K562 (cell line): Measurements from ENCODE around the gene RALY. TPM values are rescaled to one million over a fixed set of nuclear protein-coding genes. Genes with fewer than 3 reads are reported as not detected.

Experiments
- ATAC-seq: fragments of 200-7000 bp; cut with Tn5 transposase; 3 replicates; pipeline ENCODE4 v1.9.1; 2020; ENCODE audit warnings: moderate library complexity
- BruUV-seq: library from RNA; stranded (reverse); fragments of 400-500 nt; replicated peaks from 2 replicates; lab custom pipeline; 2021; lab: Mats Ljungman, UMichigan
- CTCF ChIA-PET: fragments of 300-600 bp; formaldehyde crosslinking; extraction: SDS; loops from one replicate; lab custom pipeline; 2021; ENCODE audit warnings: low intra/inter-chr PET ratio; lab: Yijun Ruan, JAX
- POLR2A ChIA-PET: fragments of 300-600, 350-650 bp; sonication (Branson Sonifier 250); formaldehyde crosslinking; extraction: SDS; loops from one replicate; lab custom pipeline; 2021; ENCODE audit warnings: antibody characterized with exemption, inconsistent platforms; lab: Yijun Ruan, JAX
- DNase-seq, 4 experiments: peaks; one replicate each; pipeline versions ENCODE4 v3.0.0 to v3.0.0-alpha.2; 2011 to 2018; ENCODE audit warnings: low spot score in 3 of 4, mixed read lengths in 3 of 4; ENCODE audit errors: extremely low read depth in 1 of 4
- FAIRE-seq: peaks from 2 replicates; lab custom pipeline; 2011; peaks lifted over from hg19 to GRCh38; lab: Jason Lieb, UNC
- H2AFZ ChIP-seq: 2 replicates; pipeline ENCODE4 v1.6.0; 2011; ENCODE audit warnings: low read depth, low read length, control low read depth, inconsistent platforms
- H3K27ac ChIP-seq: fragments of 200-600 bp; 3 replicates; pipeline ENCODE4 v1.8.0; 2011; ENCODE audit warnings: low read depth, mild to moderate bottlenecking, control low read depth, inconsistent platforms, low read length, moderate library complexity, mixed read lengths; ENCODE audit errors: extremely low read depth
- H3K27me3 ChIP-seq, 2 experiments: fragments of 300-600 bp in 1 of 2; 2 replicates in 1 of 2; 3 replicates in 1 of 2; pipeline versions ENCODE4 v1.6.0 to v1.8.0; 2011; ENCODE audit warnings: inconsistent platforms in 2 of 2, low read length in 2 of 2, mild to moderate bottlenecking in 1 of 2, mixed read lengths in 1 of 2, moderate library complexity in 1 of 2; ENCODE audit not compliant: control insufficient read depth in 2 of 2, insufficient read depth in 2 of 2
- H3K36me3 ChIP-seq: fragments of 300-600 bp; 3 replicates; pipeline ENCODE4 v1.8.0; 2011; ENCODE audit warnings: mild to moderate bottlenecking, low read length, inconsistent platforms; ENCODE audit not compliant: control insufficient read depth, insufficient read depth
- H3K4me1 ChIP-seq, 2 experiments: fragments of 200-600 bp in 1 of 2; replicated peaks in 1 of 2; 2 replicates in 1 of 2; 3 replicates in 1 of 2; pipeline versions ENCODE4 v1.5.1 to v1.8.0; 2011; ENCODE audit warnings: inconsistent platforms in 2 of 2, low read length in 2 of 2, mild to moderate bottlenecking in 1 of 2, mixed read lengths in 1 of 2, moderate library complexity in 1 of 2; ENCODE audit not compliant: control insufficient read depth in 2 of 2, insufficient read depth in 2 of 2
- H3K4me2 ChIP-seq: 2 replicates; pipeline ENCODE4 v1.6.1; 2011; ENCODE audit warnings: low read length, control low read depth, inconsistent platforms, mixed read lengths; ENCODE audit not compliant: insufficient read depth
- H3K4me3 ChIP-seq: fragments of 200-600 bp; sonication (generic), shearing (Covaris generic); 2 replicates; pipeline ENCODE4 v1.5.1; 2016; ENCODE audit warnings: control low read depth, inconsistent platforms
- H3K79me2 ChIP-seq: fragments of 200-600 bp; 3 replicates; pipeline ENCODE4 v1.8.0; 2011; ENCODE audit warnings: low read length, inconsistent platforms; ENCODE audit not compliant: control insufficient read depth, insufficient read depth
- H3K9ac ChIP-seq, 2 experiments: 2 replicates each; pipeline versions ENCODE4 v1.6.0 to v1.6.1; 2011; ENCODE audit warnings: low read depth in 2 of 2, low read length in 2 of 2, control low read depth in 1 of 2, inconsistent platforms in 1 of 2, mild to moderate bottlenecking in 1 of 2, mixed read lengths in 1 of 2; ENCODE audit not compliant: insufficient read depth in 1 of 2
- H3K9me1 ChIP-seq: one replicate; pipeline ENCODE4 v1.6.0; 2011; ENCODE audit warnings: inconsistent platforms, mild to moderate bottlenecking, low read length, moderate library complexity; ENCODE audit not compliant: control insufficient read depth, insufficient read depth
- H3K9me3 ChIP-seq: replicated peaks from 2 replicates; pipeline ENCODE4 v1.5.1; 2011; ENCODE audit warnings: low read depth, low read length, inconsistent platforms; ENCODE audit not compliant: control insufficient read depth, insufficient read depth
- H4K20me1 ChIP-seq: replicated peaks from 2 replicates; pipeline ENCODE4 v1.6.1; 2011; ENCODE audit warnings: low read length, inconsistent platforms, mixed read lengths; ENCODE audit not compliant: control insufficient read depth, insufficient read depth
- GABPB1 ChIP-seq: sonication (generic); formaldehyde crosslinking; IDR thresholded peaks from 2 replicates; pipeline ENCODE4 v1.8.0; 2022; ENCODE audit warnings: mild to moderate bottlenecking, missing genetic modification reagents
- PHF21A ChIP-seq: fragments of 450-650 bp; IDR thresholded peaks from 2 replicates; pipeline ENCODE4 v1.6.1; 2017; ENCODE audit warnings: low read depth, borderline replicate concordance
- ZNF253 ChIP-seq: fragments of 250-450 bp; sonication (Bioruptor Pico); conservative IDR thresholded peaks from 2 replicates; pipeline ENCODE4 v1.6.1; 2021; ENCODE audit warnings: mild to moderate bottlenecking
- ZNF584 ChIP-seq: fragments of 200-800 bp; sonication (Bioruptor generic); IDR thresholded peaks from 2 replicates; pipeline ENCODE4 v1.6.1; 2016; ENCODE audit warnings: low read depth, mild to moderate bottlenecking, missing genetic modification characterization, missing compliant biosample characterization
- WGBS: fragments of 100-300 bp; shearing (Covaris generic); methylation state at CpG from one replicate; pipeline ENCODE4 v1.1.6; 2016; ENCODE audit warnings: low coverage, mixed read lengths; ENCODE audit not compliant: insufficient coverage; ENCODE audit errors: missing lambda C conversion rate; 5-methylcytosine and 5-hydroxymethylcytosine counted together
- in situ Hi-C: fragments of 300-500 bp; cut with MboI; formaldehyde crosslinking; loops from 4 replicates; pipeline ENCODE4 v1.15.0; 2018; ENCODE audit warnings: inconsistent platforms, mixed read lengths
- intact Hi-C: fragments of 100-400 bp; cut with micrococcal nuclease; formaldehyde crosslinking; loops from 2 replicates; pipeline ENCODE4 v1.14.2; 2022
- polyA plus RNA-seq, 8 experiments: library from polyadenylated mRNA; depleted of rRNA in 4 of 8; stranded (reverse) in 5 of 8; unstranded in 3 of 8; fragments of >200 nt; fragmentation: Nextera tagmentation in 2 of 8; fragmentation: Illumina TruSeq in 1 of 8; extraction: Ambion mirVana in 2 of 8; extraction: Trizol in 1 of 8; gene quantifications; 2 replicates each; pipeline versions ENCODE4 v1.2.1 to v1.2.3, GENCODE V29; 2011 to 2014; ENCODE audit warnings: inconsistent platforms in 1 of 8, missing spikeins in 1 of 8
- total RNA-seq, 7 experiments: library from RNA; depleted of rRNA in 6 of 7; stranded (reverse); fragments of >200 nt in 6 of 7; fragmentation: Illumina TruSeq in 2 of 7; extraction: Trizol in 2 of 7; gene quantifications; 2 replicates each; pipeline versions ENCODE4 v1.2.1 to v1.2.3, GENCODE V29; 2011 to 2021; ENCODE audit warnings: low replicate concordance in 1 of 7
- TF ChIP-seq, protein P1 (sequence below): fragments of 450-650 bp; IDR thresholded peaks from 2 replicates; pipeline ENCODE4 v1.6.1; 2016; ENCODE audit warnings: low read depth, mild to moderate bottlenecking, moderate library complexity

The RALY gene
- total and polyA plus RNA-seq, 9 of the 15 experiments (the other 6 are each of a cell fraction or from before 2014, with no cell fraction given) = 0.80 to 207 (median 128) TPM

DNA sequence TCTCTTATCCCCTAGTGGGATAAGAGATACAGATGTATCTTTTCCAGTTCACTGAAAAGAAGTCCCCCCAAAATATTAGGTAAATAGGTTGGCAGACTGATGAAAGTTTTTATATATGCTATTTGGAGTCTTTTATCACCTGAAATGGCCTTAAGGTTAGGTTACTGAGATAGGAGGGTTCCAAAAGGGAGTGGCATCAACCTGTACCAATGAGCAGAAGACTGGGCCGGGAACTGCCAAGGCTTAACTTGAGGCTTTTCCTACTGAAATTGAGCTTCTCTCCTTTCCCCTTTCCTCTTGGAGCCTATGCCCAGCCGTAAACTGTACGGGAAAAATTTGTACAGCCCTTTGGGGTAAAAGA, 76.3 kb downstream of the RALY start (continued):
- TF ChIP-seq GABPB1 (no peak), ZNF253 (CRISPR knock-in tag) (no peak)

DNA sequence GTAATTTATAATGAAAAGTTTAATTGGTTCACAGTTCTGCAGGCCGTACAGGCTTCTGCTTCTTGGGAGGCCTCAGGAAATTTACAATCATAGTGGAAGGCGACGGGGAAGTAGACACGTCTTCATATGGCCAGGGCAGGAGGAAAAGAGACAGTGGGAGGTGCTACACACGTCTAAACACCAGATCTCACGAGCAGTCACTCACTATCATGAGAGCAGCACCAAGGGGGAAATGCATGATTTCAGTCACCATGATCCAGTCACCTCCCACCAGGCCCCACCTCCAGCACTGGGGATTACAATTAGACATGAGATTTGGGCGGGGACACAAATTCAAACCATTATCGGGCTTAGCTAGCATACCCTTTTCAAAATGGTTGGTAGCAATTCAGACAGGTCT, 77.1 kb downstream of the RALY start:
- H3K4me1 ChIP-seq = peaks cover 0 to 8% of the 10 kb centered on the region in 2 experiments; a peak in 2 of 5 replicates
- CTCF ChIA-PET = interaction anchor here (1.0 to 3.0 kb wide), 3 partner anchors 123 to 157 kb away, joined by 4 to 15 read pairs (median 9); no protein-coding TSS in a partner anchor
- peaks cover 7% of the 10 kb centered on the region for H3K9me1 ChIP-seq
- intact Hi-C loops (loop anchor here (5.0 kb wide), 1 partner anchor 209 kb away; no protein-coding TSS in a partner anchor), in situ Hi-C loops (loop anchor here (10.0 kb wide), 1 partner anchor 146 kb away; no protein-coding TSS in a partner anchor)
- H3K27me3 ChIP-seq = no peaks in the 10 kb centered on the region
- H3K36me3 ChIP-seq = peaks cover 52% of the 10 kb centered on the region; the same call in 2 of the 3 replicates
- WGBS = 86% methylated on average over 8 of the region's 8 CpGs
- H3K9ac ChIP-seq = no peak overlapping the region
- H3K27ac ChIP-seq = no peak overlapping the region
- BruUV-seq = no TSS peak
- ATAC-seq = no peak
- H2AFZ ChIP-seq = no peak overlapping the region
- DNase-seq = no peak
- TF ChIP-seq PHF21A = no peak
- TF ChIP-seq ZNF584 (CRISPR knock-in tag) = no peak
- TF ChIP-seq, protein P1, sequence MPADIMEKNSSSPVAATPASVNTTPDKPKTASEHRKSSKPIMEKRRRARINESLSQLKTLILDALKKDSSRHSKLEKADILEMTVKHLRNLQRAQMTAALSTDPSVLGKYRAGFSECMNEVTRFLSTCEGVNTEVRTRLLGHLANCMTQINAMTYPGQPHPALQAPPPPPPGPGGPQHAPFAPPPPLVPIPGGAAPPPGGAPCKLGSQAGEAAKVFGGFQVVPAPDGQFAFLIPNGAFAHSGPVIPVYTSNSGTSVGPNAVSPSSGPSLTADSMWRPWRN = no peak
- POLR2A ChIA-PET = no interaction called here
- FAIRE-seq = no peak
- peaks cover 18% of the 10 kb centered on the region for H4K20me1 ChIP-seq
- H3K9me3 ChIP-seq = no peaks in the 10 kb centered on the region
- H3K4me2 ChIP-seq = no peak overlapping the region
- peaks cover 24% of the 10 kb centered on the region for H3K79me2 ChIP-seq
- H3K4me3 ChIP-seq = no peak overlapping the region
